Neural progenitor cell (in vitro differentiated cells): ENCODE data around the gene TMEM119. TPM values are rescaled to one million over a fixed set of nuclear protein-coding genes. Genes with fewer than 3 reads are reported as not detected.

Source experiments
- microRNA-seq: library from miRNA; unstranded; fragments of <30 nt; microRNA quantifications from one replicate; pipeline ENCODE4, GENCODE V29; 2016
- total RNA-seq: library from RNA; depleted of rRNA; stranded (reverse); fragments of >200 nt; gene quantifications from 2 replicates; pipeline ENCODE4 v1.2.3, GENCODE V29; 2015; ENCODE audit warnings: low replicate concordance

The TMEM119 gene
- total RNA-seq, 1 donor from 2014 or later = 0.97 TPM

Small RNA genes within 50 kb of the gene (microRNA-seq; reads per million reads assigned to microRNA genes)
- gene MIR4496 = not detected

Other genes starting within 250 kb of the TMEM119 start
- gene FICD, start 82.8 kb downstream of the TMEM119 start, total RNA-seq = 5.4 and 7.1 TPM in 2 replicates
- gene SART3, start 36.9 kb downstream of the TMEM119 start, total RNA-seq = 79.0 and 116 TPM in 2 replicates
- 78.9 TPM in 2 replicates for gene ISCU, start 35.5 kb downstream of the TMEM119 start, total RNA-seq
- not detected in 2 replicates for gene SELPLG, start 35.8 kb upstream of the TMEM119 start, total RNA-seq
- 116 and 128 TPM in 2 replicates for gene CORO1C, start 133.4 kb upstream of the TMEM119 start, total RNA-seq